Measurements from ENCODE around the gene KCNJ18.
"Not testable (repeated sequence)": the region's sequence is repeated elsewhere in the genome, so short reads cannot be mapped to it uniquely, and the experiment has no call there.

The KCNJ18 gene

GRCh38 chr17:21703891-21704872, 11.9 kb downstream of the KCNJ18 start:
- DNase-seq (ENCODE audit: low spot score): not testable (repeated sequence)

GRCh38 chr17:21705021-21705601, 12.8 kb downstream of the KCNJ18 start:
- no peak for DNase-seq (ENCODE audit: low spot score)

GRCh38 chr17:21705746-21706145, 13.4 kb downstream of the KCNJ18 start:
- DNase-seq (ENCODE audit: low spot score): not testable (repeated sequence)

GRCh38 chr17:21706546-21706945, 14.2 kb downstream of the KCNJ18 start:
- not testable (repeated sequence) for DNase-seq (ENCODE audit: low spot score)

GRCh38 chr17:21707131-21707530, 14.8 kb downstream of the KCNJ18 start:
- not testable (repeated sequence) for DNase-seq (ENCODE audit: low spot score)

GRCh38 chr17:21707711-21708611, 15.6 kb downstream of the KCNJ18 start:
- not testable (repeated sequence) for DNase-seq (ENCODE audit: low spot score)

GRCh38 chr17:21708612-21709535, 16.6 kb downstream of the KCNJ18 start:
- DNase-seq (ENCODE audit: low spot score): not testable (repeated sequence)

- not testable (repeated sequence) for DNase-seq (ENCODE audit: low spot score)
These were observed 17.7 kb downstream of the KCNJ18 start for GRCh38 chr17:21709994-21710393.

- DNase-seq (ENCODE audit: low spot score): not testable (repeated sequence)
These were observed 18.2 kb downstream of the KCNJ18 start for GRCh38 chr17:21710486-21710885.

GRCh38 chr17:21711182-21711581, 18.9 kb downstream of the KCNJ18 start:
- DNase-seq (ENCODE audit: low spot score): no peak

GRCh38 chr17:21713020-21713419, 20.7 kb downstream of the KCNJ18 start:
- DNase-seq (ENCODE audit: low spot score): not testable (repeated sequence)

GRCh38 chr17:21713631-21714030, 21.3 kb downstream of the KCNJ18 start:
- DNase-seq (ENCODE audit: low spot score): not testable (repeated sequence)

GRCh38 chr17:21714676-21715075, 22.4 kb downstream of the KCNJ18 start:
- DNase-seq (ENCODE audit: low spot score): not testable (repeated sequence)

GRCh38 chr17:21715877-21716276, 23.6 kb downstream of the KCNJ18 start:
- not testable (repeated sequence) for DNase-seq (ENCODE audit: low spot score)

GRCh38 chr17:21718971-21719370, 26.6 kb downstream of the KCNJ18 start:
- DNase-seq (ENCODE audit: low spot score): not testable (repeated sequence)

- DNase-seq (ENCODE audit: low spot score): not testable (repeated sequence)
These were observed 27.3 kb downstream of the KCNJ18 start for GRCh38 chr17:21719511-21720226.

- not testable (repeated sequence) for DNase-seq (ENCODE audit: low spot score)
These were observed 28.2 kb downstream of the KCNJ18 start for GRCh38 chr17:21720566-21720965.

GRCh38 chr17:21722268-21722667, 29.9 kb downstream of the KCNJ18 start:
- not testable (repeated sequence) for DNase-seq (ENCODE audit: low spot score)

GRCh38 chr17:21724216-21725006, 32.1 kb downstream of the KCNJ18 start:
- not testable (repeated sequence) for DNase-seq (ENCODE audit: low spot score)
